ENCODE measurements around the gene UNC79.
"Not testable (repeated sequence)": the region's sequence is repeated elsewhere in the genome, so short reads cannot be mapped to it uniquely, and the experiment has no call there.

UNC79 gene

DNA sequence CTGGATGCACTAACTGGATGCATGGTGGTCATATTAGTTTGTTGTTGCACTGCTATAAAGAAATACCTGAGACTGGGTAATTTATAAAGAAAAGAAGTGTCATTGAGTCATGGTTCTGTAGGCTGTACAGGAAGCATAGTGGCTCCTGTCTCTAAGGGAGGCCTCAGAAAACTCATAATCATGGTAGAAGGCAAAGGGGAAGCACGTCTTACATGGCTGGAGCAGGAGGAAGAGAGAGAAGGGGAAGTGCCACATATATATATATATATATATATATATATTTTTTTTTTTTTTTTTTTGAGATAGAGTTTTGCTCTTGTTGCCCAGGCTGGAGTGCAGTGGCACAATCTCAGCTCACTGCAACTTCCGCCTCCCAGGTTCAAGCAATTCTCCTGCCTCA is 62.9 kb downstream of the UNC79 start:
- not testable (repeated sequence) for DNase-seq (ENCODE audit: low spot score)

DNA sequence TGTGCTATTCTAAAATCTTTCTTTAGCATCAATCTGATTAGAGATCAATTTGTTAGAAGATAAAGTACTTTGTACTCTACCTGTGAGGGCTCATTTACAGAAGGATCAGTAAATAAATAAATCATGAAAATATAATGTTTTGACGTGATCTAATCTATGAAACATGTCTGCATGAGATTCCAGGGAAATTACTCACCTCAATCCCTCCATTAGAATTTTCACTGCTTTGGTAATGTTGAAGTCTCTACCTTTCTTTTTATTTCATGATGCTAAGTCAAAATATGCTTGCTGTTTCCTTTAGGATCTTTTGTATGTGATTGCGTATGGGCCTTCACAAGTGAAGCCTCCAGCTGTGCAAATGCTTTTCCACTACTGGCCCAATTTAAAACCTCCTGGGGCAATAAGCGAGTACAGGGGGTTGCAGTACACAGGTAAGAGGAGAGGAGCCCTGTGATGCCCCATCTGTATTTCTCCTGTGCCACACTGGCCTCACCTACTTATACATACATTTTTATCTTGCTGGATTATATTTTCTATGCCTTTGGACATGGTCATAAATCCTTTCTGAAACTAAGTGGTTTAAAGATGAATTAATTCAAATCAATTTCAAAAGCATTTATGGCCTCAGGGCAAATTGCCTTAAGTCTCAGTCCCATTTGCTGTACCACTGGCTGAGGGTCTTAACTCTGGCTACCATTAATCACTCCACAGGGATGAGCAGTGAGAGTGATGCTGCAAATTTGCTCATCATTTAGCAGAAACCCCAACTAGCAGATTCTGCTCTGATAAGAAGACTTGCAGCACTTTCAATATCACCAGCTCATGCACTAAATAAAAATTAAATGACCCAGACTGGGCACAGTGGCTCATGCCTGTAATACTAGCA is 66.4 kb downstream of the UNC79 start:
- DNase-seq (ENCODE audit: low spot score), result no peak

DNA sequence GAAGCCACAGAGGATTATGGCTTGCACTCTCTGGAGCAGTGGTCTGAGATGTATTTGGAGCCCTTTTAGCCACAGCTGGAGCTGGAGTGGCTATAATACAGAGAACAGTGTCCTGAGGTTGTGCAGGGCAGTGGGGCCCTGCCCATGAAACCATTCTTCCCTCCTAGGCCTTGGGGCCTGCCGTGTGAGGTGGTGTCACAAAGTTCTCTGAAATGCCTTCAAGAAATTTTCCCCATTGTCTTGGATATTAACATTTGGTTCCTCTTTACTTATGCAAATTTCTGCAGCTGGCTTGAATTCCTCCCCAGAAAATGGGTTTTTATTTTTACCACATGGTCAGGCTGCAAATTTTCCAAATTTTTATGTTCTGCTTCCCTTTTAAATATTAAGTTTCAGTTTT is 79.3 kb downstream of the UNC79 start:
- no peak for DNase-seq (ENCODE audit: low spot score)

DNA sequence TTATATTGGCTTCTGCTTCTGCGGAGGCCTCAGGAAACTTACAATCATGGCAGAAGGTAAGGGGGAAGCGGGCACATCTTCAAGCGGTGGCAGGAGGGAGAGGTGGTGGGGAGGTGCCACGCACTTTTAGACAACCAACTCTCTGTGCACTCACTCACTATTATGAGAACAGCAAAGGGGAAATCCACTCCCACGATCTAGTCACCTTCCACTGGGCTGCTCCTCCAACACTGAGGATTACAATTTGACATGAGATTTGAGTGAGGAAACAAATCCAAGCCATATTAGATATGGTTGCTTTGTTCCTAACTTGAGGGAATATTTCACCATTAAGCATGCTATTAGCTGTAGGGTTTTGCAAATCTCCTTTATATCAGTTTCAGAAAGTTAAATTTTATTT is 80.3 kb downstream of the UNC79 start:
- no peak for DNase-seq (ENCODE audit: low spot score)

- DNase-seq (ENCODE audit: low spot score), result no peak
These were observed 89.4 kb downstream of the UNC79 start for GRCh38 chr14:93520053-93520607.

DNA sequence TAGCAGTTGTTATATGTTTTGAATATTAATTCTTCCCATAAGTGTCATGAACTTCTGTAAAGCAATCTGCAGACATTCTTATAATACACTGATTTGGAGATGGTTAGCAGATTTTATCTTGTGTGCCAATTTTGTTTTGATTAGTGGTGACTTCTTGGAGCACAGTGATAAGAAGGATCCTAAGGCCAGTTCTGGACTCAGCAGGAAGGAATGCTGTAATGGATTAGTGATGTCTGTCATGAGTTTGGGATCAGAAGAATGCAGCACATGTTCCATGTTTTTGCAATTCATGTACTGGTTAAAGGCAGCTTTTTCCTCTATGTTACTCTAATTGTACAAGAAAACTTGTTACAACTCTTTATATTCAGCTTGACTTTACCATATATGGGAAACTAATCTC is 91.5 kb downstream of the UNC79 start:
- no peak for DNase-seq (ENCODE audit: low spot score)

DNA sequence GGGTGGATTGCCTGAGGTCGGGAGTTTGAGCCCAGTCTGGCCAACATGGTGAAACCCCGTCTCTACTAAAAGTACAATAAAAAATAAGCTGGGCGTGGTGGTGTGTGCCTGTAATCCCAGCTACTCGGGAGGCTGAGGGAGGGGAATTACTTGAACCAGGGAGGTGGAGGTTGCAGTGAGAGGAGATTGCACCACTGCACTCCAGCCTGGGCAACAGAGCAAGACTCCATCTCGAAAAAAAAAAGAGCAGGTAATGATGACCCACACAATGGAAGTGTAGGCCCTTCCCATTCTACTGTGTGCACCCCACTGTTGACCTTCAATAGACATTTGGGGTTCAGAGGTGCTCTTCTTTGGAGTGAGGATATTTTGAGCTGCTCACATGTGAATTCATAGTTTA is 94.5 kb downstream of the UNC79 start:
- not testable (repeated sequence) for DNase-seq (ENCODE audit: low spot score)

DNA sequence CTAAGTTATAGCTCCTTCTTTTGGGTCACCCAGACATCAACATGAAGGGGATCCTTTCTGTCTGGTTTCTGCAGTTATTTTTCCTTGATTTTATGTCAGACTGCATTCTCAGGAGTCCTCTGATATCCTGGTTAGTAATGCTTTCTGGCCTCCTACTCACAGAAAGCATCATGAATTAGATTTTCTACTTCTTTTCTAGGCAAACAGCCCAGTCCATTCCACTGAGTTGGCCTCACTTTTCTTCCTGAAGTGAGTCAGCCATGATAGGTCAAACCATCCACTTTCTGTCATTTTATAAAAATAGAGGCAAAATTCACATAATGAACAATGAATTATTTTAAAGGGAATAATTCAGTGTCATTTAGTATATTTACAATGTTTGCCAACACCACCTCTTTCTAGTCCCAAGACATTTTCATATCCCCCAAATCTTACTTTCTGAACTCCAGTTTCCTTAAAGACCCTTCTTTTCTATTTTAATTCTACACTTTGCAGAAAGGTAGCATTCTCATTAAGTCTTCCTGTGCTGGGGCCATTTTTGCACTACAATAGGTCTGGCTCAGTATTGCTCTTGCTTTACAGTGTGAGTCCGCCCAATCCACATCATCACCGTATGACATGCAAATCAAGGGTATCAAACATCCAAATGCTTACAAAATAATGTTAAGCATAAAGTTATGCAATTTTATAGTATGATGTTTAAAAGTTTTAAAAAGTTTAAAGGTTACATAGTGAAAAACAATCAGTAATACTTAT is 95.1 kb downstream of the UNC79 start:
- DNase-seq (ENCODE audit: low spot score), result no peak

- DNase-seq (ENCODE audit: low spot score), result no peak
These were observed 96.5 kb downstream of the UNC79 start for GRCh38 chr14:93527203-93527607.

GRCh38 chr14:93528884-93529558 is 98.3 kb downstream of the UNC79 start:
- no peak for DNase-seq (ENCODE audit: low spot score)

GRCh38 chr14:93531644-93532043 is 100.9 kb downstream of the UNC79 start:
- no peak for DNase-seq (ENCODE audit: low spot score)

DNA sequence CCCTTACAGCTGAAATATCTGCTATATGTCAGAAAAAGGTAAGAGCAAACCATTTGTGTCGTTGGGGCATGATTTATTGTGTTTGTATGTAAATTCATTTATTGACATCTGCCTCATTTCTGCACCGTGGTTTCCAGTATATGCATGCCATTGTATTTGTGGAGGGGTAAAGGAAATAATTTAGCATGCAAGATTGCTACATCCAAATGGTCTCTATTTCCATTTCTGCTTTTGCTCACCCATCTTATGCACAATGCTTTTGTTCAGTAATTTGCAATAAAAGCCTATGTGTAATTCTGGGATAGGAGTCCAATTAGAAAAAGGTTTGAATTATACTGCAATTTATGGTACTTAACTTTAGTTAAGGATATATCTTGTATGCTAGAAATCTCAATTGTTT is 101.8 kb downstream of the UNC79 start:
- no peak for DNase-seq (ENCODE audit: low spot score)

DNA sequence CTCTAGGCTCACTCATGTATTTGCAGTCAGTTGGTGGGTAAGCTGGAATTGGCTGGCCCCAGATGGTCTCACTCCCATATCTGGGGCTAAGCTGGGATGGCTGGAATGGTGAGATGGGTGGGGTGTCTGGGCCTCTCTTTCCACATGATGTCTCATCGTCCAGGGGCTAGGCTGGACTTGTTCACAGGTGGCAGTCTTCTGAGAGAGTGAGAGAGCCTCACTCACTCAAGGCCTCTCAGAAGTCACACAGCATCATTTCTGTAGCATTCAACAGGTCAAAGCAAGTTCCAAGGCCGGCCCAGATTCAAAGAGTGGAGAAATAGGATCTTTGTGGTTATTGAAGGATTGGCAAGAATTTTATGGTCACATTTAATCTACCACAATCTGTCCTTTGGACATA is 102.7 kb downstream of the UNC79 start:
- no peak for DNase-seq (ENCODE audit: low spot score)

DNA sequence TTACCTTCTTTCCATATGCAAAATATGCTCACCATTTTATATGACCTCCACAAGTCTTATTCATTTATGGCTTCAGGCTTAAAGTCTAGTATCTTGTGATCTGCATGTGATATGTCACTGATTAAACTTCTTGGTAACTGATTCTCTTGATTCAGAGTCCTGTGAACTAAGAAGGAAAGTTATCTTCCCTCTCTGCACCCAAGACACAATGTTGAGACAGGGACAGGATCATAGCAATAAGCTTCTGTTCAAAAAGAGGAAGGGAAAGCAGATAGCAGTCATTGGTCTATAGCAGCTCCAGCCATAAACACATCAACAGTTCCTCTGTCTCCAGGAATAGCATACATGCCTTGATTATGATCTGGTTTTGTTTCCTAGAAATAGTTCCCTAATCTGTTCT is 103.1 kb downstream of the UNC79 start:
- no peak for DNase-seq (ENCODE audit: low spot score)

DNA sequence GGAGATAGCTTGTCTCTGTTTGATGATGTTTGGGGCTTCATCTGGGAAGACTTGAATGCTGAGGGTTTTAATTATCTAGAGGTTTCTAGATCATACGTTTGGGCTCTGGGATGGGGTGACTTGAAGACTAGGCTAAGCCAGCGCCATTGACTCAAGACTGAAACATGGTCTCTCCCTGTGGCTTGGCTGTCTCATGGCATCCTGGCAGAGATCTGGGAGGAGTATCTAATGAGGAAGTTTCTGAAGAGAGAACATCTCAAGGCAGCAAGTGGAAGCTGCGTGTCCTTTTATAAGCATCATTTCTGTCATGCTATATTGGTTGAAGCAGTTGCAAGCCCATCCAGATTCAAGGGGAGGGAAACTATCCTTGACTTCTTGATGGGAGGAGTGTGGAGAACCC is 104.8 kb downstream of the UNC79 start:
- no peak for DNase-seq (ENCODE audit: low spot score)

DNA sequence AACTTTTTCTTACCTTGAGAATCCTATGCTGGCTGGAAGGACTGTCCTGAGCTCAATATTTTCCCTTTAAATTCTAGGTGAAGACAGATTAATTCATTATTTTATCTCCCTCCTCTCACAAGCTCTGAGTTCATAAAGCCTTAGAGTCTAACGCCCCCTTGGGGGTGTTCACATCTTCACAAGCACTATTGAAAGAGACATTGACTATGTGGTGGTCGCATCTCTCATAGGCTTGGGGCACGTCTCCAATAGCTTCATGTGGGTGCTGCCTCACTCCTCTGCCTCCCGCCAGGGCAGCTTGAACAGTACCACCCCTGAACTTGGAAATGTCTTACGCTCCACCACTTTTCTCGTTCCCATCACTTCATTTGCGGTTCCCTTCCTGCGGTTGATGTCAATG is 106.2 kb downstream of the UNC79 start:
- no peak for DNase-seq (ENCODE audit: low spot score)

DNA sequence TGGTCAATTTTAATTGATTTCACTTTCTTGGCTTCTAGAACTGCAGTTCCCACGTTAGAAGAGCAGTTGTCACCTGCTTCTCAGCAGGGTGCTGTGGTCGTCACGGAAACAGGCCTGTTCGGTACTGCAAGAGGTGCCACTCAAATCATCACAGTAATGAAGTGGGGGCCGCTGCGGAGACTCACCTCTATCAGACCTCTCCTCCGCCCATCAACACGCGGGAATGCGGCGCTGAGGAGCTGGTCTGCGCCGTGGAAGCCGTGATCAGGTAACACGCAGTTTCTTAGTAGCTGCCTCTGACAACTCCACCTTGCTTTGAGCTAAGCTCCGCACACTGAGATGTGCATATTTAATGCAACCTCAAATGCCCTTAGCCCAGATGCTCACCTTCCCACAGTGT is 107.2 kb downstream of the UNC79 start:
- no peak for DNase-seq (ENCODE audit: low spot score)

GRCh38 chr14:93538413-93538812 is 107.7 kb downstream of the UNC79 start:
- no peak for DNase-seq (ENCODE audit: low spot score)

DNA sequence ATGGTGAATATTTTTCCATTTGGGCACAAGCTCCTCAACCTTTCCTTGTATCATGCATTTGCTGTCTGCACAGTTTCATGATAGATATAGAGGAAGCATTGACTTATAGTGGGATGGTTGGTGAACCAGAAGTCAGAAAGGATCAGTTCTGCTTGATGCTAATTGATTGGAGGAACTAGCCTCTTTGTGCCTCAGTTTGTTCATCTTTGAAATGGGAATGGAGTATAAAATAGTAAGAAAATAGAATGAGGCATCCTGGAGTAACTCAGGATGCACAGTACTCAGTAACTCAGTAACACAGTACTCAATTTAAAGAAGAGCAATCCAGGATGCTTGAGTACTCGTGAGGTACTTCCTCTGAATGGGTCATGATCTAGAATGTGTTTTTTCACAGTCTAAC is 109.5 kb downstream of the UNC79 start:
- DNase-seq (ENCODE audit: low spot score), result no peak

GRCh38 chr14:93543766-93544165 is 113.0 kb downstream of the UNC79 start:
- peak; percentile 29 for DNase-seq (ENCODE audit: low spot score)

DNA sequence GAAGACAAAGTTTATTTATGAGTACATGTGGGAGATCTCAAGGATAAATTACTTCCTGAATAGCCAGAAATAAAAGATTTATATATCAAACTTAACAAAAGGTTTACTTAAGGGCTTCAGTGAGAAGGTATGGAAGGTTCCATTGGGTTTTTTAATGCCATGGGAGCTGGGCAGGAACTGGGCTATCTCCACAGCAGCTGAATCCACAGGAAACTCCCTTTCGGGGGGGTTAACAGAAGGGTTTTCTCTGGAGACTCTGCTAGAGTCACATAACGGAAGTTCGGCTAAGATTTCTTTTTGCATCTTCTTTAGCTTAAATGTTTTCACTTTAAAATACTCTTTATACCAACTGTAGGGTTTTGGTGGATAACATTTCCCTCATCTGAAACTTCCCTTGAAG is 113.5 kb downstream of the UNC79 start:
- no peak for DNase-seq (ENCODE audit: low spot score)

GRCh38 chr14:93546642-93547041 is 115.9 kb downstream of the UNC79 start:
- no peak for DNase-seq (ENCODE audit: low spot score)
